ENCODE measurements around the gene CACNA1C.
A peak's percentile ranks its signal among the peaks of the same experiment; 100 is the strongest.
"Not testable (repeated sequence)": the region's sequence is repeated elsewhere in the genome, so short reads cannot be mapped to it uniquely, and the experiment has no call there.

Gene CACNA1C

DNA sequence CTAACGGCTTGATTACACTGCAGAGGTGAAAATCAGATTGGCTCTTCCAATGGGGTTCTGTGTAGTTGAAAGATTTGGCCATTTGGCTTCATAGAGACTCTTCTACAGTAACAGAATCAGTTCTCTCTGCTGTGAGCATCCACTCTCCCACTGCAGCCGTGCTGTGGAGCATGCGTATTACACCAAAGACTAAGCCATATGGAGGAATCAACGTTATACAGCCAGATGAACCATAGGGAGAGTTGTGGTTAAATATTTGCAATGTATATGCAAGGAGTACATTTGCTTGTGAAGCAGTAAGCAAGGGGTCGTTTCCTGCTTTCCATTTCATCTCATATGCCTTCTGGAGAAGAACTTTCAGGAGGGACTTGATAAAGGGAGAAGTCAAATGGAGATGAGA, 410.9 kb downstream of the CACNA1C start:
- FAIRE-seq (peak; percentile 67), DNase-seq (ENCODE audit: low spot score) (no peak)

DNA sequence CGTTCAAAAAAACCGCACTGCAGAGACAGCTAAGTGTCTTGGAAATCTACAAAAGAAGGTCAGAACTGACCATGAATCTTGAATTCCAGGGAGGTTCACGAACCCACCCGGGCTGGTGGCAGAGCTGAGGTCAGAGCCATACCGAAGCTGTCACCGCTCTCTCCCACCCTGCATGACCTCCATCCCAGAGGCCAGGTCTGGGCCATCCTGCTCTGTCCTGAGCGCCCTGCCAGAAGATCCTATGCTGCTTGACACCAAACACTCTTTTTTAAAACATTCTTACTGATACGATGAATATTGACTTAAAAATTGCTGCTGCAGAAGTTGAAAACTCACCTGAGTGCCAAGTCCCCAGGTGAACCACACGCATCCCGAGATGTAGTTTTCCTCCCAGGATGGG, 412.9 kb downstream of the CACNA1C start:
- DNase-seq (ENCODE audit: low spot score): no peak
- no peak for FAIRE-seq

DNA sequence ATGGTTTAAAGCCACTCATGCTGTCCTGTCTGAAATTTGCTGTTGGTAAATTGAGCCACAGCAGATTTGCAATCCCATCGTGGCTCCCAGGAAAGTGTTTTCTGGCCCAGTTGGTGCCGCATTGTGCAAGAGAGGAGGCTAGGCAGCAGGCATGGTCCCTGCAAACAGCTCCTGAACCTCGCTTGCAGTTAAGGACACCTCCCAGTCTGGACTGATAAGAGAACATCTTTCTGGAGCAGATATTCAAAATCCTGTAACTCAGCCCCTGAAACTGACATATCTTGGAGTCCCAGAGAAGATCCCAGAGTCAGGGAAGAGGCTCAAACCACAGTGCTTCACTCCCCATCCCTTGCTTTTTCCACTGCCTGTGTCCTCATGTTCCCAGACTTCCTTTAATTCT, 413.4 kb downstream of the CACNA1C start:
- DNase-seq (ENCODE audit: low spot score) (no peak), FAIRE-seq (no peak)

DNA sequence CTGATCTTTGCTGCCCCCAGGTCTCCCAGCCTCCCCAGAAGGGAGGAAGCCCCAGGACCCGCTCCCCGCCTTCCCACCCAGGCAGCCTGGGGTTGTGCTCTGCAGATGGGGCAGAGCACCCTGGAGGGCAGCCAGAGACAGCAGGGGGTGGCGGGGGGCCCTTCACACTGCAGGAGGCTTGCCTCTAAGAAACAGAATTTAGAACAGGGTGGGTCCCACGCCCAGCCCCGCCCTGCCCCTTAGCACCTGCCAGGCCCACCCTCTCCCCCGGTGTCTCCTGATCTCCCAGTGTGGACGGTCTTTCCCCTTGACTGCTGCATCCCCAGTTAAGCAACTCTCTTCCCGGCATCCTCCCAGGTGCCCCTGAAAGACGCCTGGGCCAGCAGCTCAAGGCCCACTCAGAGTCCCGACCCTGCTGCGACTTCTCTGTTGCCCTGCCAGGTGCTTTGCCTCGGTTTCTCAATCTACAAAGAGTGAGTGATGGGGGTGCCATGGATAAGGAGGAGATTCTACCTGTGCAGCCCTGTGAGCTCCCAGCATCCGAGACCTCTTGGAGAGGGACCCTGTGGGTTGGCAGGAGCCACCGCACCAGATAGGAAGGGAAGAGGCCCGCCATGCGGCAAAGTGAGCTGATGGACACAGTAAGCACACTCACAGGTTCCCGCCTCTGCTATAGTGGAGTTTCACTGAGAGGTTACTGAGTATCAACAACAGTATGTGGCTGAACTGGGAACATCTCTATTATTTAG, 414.8 kb downstream of the CACNA1C start:
- DNase-seq (ENCODE audit: low spot score) (no peak), FAIRE-seq (no peak)

DNA sequence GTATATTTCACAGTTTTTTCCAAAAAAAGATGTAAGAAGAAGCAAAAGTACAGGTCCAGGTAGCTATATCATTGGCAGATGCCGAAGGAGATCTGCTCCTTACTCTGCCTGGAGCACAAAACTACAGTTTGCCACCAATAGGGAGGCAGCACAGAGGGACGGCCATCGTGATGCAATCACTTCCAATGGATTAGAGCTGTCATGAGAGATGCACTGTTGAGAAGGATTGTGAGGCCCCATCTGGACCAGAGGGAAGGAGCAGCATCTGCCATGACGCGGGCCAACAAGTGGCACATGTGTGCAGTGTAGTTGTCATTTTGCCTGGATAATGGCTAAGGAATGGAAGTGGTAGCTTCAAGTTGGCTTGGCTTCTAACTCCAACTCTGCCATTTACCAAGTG, 423.2 kb downstream of the CACNA1C start:
- FAIRE-seq (peak; percentile 79), DNase-seq (ENCODE audit: low spot score) (no peak)

DNA sequence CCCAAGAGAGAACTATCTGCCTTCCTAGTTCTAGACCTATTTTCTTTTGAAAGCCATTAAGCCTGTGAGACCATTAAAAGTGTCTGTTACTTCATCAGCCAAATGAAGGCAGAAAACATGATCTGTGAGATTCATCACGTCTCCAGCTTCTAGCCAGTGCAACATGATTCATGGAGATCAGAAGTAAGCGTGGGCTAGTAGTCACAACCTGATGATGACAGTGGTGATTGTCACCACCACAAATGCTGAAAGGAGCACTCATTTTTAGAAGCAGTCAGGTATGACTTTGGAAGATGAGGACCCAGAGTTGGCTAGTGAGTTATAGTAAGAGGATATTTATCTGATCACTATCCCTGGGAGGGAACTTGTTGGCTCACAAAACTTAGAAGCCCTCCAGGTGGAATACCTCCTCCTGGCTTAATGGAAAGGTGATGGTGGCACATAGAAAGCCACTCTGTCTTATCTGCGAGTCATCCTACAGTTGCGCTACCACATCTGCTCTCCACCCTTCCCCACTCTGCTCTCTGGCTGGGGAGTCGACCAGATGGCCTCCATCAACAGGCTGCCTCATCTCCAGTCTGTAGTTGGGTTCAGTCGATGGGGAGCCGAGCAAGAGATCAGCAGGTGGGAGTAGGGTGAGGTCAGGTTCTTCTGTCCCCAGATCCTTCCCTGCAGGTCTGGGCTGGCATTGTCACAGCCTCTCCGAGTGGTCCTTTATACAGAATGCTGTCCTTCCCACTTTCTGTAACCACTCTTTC, 424.4 kb downstream of the CACNA1C start:
- peak; percentile 79 for FAIRE-seq
- DNase-seq (ENCODE audit: low spot score): no peak

DNA sequence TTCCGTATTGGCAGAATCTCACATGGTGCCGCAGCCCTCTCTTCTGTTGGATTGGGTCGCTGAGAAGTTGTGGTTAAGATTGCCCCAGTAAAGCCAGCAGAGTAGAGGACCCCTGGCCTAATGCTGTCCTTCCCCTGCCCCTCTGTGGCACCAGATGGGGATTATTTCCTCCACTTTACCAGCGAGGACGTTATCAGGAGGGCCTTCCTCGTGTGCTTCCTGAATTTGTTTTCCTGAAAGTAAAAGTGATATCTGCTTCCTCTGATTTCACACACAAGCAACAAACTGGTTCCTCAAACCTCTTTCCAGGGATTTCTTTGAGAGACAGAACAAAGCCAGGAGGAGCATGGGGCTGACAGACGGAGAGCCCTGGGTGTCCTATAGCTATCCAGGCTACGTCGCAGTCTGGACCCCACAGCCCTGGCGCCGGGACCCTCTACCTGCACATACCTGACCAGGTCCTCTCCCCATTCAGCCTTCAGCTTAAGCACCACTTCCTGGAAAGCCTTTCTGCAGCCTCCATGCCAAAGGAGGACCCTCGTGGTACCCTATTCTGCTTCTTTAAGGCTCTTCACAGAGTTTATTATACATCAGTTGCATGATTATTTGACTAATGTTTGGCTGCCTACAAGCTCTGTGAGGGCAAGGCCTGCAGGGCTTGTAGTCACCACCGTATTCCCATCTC, 427.2 kb downstream of the CACNA1C start:
- FAIRE-seq (no peak), DNase-seq (ENCODE audit: low spot score) (no peak)

DNA sequence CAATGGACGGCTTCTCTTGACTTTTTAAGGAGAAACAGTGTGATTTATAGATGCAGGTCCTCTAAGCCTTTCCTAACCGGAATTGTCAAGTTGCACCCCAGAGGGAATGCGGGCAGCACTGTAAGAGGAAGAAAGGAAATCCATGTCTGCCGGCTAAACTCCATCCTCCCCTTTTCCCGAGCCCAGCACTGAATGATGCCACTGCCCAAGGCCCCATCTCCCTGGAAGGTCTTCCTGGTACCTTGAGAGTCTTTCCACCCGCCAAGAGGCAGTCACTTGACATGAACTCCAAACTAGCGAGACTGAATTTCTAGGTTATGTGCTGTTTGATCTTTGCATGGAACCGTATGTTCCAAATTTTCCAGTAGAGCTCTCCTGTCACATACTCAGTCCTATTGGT, 428.6 kb downstream of the CACNA1C start:
- FAIRE-seq: no peak
- no peak for DNase-seq (ENCODE audit: low spot score)

DNA sequence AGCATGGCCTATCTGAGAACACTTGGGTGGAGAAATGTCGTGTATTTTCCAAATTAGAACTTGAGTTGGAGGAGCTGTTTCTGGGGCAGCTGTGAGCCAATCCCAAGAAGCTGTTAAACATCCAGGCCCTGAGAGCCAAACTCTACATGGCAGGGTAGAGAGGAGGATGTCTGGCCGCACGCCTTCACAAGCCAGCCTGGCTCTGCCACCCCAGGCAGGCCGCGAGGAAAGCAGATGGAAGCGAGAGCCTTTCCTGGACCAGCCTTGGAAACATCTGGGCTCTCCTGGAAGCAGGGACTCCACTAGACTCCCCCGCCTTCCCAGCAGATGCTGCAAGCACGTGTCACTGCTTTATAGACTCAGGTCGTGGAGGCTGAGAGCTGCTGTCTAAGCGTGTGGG, 429.2 kb downstream of the CACNA1C start:
- FAIRE-seq (no peak), DNase-seq (ENCODE audit: low spot score) (no peak)

DNA sequence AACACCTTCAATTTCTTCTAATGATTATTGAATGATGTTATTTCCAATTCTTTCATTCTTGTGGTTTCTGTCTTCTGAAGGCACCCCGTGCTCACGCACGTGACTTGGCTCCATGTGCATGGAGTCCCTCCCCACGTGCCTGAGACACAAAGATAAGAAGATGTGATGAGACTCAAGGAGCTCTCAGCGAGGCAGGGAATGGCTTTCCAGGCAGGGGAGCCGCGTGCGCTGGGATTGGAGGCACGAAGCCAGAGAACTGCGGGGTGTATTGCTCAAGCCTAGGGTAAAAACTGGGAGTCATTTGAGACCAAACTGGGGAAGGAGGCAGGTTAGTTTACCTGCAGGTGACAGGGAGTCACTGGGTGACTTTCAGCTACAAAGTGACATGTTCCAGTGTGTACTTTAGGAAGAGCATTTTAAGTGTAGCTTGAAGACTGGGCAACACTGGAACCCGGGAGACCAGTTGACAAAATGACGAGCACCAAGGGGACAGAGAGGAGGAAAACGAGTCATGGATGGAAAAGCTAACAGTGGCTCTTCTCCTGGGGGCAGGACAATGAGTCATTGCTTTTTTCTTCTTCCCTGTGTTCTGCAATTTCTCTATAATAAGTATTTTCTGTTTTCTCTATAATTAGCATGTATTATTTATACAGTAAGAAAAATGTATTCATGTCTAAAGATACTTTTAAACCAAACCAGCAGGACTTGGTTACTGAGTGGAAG, 430.3 kb downstream of the CACNA1C start:
- DNase-seq (ENCODE audit: low spot score) (no peak), FAIRE-seq (peak; percentile 44)

DNA sequence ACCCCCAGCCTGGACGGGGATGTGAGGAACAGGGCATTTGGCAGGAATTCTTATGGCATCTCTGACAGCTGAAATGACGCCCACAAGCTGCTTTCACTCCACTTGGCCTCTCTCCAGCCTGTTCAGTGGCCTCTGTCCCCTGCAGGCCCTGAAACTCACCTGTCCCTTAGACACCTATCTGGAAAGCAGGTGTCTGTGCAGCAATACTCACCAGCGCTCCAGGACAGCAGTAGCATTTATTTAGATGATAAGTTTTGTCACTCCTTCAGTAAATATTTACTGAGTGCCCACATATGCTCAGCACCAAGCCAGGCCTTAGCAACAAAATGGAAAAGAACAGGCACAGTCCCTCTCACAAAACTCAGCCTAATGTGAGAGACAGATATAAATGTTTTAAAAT, 430.9 kb downstream of the CACNA1C start:
- no peak for DNase-seq (ENCODE audit: low spot score)

DNA sequence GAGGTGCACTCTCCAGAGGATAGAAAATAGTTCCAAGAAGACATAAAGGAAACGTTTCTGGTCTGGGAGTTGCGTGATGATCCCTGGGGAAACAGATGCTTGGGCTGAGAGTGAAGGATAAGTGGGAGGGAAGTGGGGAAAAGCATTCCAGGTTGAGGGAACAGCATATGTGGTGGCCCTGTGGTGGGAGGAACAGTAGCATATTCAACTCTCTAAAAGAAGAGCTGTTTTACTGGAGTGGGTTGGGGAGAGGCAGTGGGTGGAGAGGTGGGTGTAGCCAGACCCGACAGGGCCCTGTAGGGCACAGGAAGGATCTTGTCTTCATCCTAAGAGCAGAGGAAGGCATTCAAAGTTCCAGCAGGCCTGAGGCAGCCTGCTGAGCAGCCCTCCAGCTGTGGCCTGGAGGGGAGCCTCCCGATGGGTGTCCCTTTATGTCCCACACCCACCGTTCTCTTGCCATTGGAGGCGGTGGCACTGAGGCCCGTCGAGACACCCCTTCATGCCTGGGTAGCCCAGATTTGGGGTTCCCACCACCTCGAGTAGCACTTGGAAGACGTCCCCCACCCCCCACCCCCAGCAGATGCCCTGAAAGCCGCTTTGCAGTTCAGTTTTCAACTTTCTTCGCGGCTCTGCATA, 431.5 kb downstream of the CACNA1C start:
- DNase-seq (ENCODE audit: low spot score): no peak
- FAIRE-seq: no peak

More for the DNA sequence above, 430.9 kb downstream of the CACNA1C start:
- no peak for FAIRE-seq

DNA sequence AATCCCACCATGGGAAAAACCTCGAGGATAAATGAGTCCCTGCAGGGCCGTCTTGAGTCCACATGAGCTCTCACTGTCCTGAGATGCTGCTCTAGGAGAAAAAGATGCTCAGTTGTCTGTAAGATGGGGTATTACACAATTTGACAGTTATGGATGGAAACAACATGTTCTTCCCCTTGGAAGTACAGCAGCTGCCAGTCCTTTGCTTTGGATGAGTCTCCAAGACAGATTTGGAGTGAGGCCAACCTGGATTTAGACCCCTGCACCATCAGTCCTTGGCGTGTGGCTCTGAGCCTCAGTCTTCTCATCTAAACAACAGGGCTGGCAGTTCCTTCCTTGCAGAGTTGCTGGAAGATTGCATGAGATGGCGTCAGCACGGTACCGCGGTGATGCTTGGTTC, 432.9 kb downstream of the CACNA1C start:
- DNase-seq (ENCODE audit: low spot score): no peak
- FAIRE-seq: no peak

DNA sequence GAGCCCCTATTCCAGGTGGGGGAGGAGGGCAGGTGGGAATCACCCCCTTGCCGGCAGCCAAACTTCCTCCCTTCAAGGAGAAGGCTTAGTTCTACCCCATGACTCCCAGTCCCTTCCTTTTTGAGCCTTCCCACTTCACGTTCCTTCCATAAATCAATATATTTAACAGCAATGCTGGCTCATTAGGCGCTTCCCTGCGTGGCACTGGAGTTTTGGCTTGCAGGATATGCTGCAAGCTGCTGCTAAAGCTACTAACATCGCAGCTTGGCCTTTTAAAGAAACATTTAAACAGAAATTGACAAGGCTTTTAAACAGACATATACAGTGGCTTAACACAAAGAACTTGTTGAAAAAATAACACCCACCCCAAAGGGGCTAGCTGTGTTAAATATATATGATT, 434.0 kb downstream of the CACNA1C start:
- FAIRE-seq: no peak

DNA sequence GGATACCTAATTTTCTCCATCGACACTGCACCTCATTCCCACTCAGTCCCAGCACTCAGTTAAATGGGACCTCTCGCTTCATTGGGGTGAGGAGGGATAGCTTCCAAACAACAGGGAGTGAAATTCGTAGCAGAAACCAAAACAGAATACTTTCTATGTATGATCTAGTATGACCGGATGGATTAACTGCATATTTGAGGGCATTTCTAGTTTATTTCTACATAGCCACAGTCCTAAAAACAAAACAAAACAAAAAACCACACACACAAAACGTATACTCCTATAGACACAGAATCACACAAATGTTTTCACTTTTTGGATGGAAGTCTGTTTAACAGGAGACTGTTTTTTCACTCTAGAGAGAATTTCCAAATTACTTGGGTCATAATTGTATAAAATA, 434.5 kb downstream of the CACNA1C start:
- FAIRE-seq: no peak
- DNase-seq (ENCODE audit: low spot score): no peak

More for the DNA sequence above, 434.0 kb downstream of the CACNA1C start:
- no peak for DNase-seq (ENCODE audit: low spot score)

DNA sequence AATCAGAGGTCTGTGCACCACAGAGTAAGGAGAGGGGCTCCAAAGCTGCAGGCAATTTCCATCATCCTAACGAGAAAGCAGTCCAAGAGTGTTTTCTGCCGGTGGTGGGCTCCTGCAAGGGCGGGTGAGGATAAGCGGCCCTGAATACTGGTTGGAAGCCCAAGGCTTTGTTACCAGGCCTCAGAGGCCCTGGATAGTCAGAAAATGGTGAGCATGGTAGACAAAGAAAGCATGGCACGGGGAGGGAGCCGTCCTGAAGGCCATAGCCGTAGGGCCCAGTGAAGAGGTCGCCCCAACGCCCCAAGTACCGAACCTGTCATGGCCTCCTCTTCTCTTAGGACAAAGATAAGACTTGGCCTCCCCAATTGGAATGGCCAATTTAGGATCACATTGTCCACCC, 435.3 kb downstream of the CACNA1C start:
- FAIRE-seq (no peak), DNase-seq (ENCODE audit: low spot score) (no peak)

DNA sequence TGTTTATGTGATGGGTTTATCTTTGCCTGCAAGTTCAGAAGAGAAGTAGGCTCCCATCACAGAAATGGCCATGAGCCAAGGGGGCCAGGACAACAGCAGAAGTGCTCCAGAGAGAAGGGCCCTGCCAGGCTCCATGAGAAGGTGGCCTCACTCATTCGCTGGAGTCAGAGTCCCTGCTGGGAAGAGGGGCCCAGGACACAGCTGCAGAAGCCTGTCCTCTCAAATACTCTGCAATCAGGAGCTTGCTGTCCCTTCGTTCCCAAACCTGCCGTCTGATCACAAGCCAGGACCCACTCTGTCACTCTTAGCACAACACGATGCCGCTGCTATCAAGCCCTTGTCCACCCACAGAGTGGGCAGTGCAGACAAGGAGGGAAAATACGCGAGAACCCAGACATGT, 435.8 kb downstream of the CACNA1C start:
- FAIRE-seq (no peak), DNase-seq (ENCODE audit: low spot score) (no peak)

DNA sequence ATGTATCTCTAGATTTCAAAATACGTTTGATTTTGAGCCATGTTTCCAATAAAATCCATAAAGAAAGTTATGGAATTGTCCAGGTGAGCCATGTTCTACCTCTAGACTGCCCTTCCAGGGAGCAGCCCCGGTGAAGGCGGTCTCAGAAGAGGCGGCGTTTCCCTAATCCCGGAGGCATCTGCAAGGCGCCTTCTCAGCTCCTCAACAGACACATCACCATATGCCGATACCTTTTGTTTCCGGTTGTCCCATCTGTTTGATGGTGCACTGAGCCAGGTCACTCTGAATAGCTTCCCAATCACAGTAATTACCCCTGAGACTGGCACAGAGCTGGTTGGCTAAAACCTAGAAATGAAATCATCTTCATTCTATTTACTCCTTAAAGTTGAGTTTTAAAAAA, 436.5 kb downstream of the CACNA1C start:
- no peak for DNase-seq (ENCODE audit: low spot score)
- no peak for FAIRE-seq

DNA sequence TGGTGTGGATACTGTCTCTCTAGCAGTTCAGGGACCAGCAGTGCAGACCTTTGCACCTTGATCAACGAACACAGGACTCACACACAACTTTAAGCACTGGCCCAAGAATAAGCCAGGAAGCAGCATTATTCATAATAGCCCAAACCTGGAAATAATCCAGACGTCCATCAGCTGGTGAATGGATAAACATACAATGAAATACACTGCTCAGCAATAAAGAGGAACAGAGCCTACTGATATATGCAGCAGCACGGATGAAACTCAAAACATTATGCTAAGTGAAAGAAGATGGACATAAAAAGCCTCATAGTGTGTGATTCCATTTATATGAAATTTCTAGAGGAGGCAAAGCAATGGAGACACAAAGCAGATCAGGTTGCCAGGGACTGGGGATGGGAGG, 438.0 kb downstream of the CACNA1C start:
- FAIRE-seq: no peak
- no peak for DNase-seq (ENCODE audit: low spot score)

DNA sequence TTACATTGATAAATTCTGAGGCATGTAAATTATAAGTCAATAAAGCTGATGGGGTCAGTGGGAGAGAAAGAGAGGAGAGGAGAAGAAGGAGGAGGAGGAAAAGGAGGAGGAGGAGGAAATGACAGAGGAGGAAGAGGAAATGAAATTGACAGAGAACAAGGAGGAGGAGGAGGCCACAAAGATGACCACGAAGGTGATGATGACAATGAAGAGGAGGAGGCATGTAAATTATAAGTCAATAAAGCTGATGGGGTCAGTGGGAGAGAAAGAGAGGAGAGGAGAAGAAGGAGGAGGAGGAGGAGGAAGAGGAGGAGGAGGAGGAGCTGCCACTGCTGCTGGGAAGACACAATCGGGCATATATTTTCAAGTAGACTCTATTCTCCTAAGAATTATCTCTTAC, 438.6 kb downstream of the CACNA1C start:
- not testable (repeated sequence) for DNase-seq (ENCODE audit: low spot score); FAIRE-seq

DNA sequence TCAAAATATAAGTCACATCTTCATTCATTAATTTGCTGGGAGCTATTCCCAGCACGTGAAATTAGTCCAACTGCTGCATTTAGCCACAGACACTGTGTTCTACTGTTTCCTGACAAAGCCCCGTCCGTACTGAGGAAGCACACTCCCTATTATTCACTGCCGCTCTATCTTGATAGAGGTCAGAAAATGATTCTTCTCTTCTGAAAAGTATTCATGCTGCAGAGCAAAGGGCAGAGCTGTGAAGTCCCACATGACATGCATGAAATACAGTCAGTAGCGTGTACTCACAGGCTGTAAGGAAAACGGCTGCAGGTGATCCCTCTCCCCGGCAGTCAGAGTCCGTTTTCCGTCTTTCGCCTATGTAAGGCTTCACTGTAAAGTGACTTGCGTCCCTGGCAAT, 439.4 kb downstream of the CACNA1C start:
- FAIRE-seq: no peak
- DNase-seq (ENCODE audit: low spot score): no peak
